Natural killer cell (primary cell): ENCODE results near the gene TMEM167A. TPM values are rescaled to one million over a fixed set of nuclear protein-coding genes. Genes with fewer than 3 reads are reported as not detected.

Source experiments
- ATAC-seq, 3 donors: fragments of 150-1000 bp in 2 of 3; fragments of 200-7000 bp in 1 of 3; cut with Tn5 transposase; 1 replicate in 1 of 3; 2 replicates in 2 of 3; pipeline ENCODE4 v1.10.0; 2021; ENCODE audit warnings: mild to moderate bottlenecking in 2 of 3, moderate library complexity in 2 of 3
- DNase-seq, 2 donors: peaks; one replicate each; pipeline versions ENCODE4 v3.0.0 to v3.0.0-alpha.2; 2013 to 2021; ENCODE audit warnings: mixed read lengths in 1 of 2
- H3K27ac ChIP-seq: one replicate; pipeline ENCODE4 v1.5.1; 2013; ENCODE audit warnings: mild to moderate bottlenecking, low read length
- H3K27me3 ChIP-seq: one replicate; pipeline ENCODE4 v1.6.1; 2013; ENCODE audit warnings: low read length; ENCODE audit not compliant: control insufficient read depth, insufficient read depth
- H3K36me3 ChIP-seq: one replicate; pipeline ENCODE4 v1.6.1; 2013; ENCODE audit warnings: low read length; ENCODE audit not compliant: control insufficient read depth, insufficient read depth
- H3K4me1 ChIP-seq: one replicate; pipeline ENCODE4 v1.6.1; 2013; ENCODE audit warnings: low read length; ENCODE audit not compliant: control insufficient read depth, insufficient read depth
- H3K4me3 ChIP-seq: one replicate; pipeline ENCODE4 v1.5.1; 2013; ENCODE audit warnings: low read length
- H3K9me3 ChIP-seq: one replicate; pipeline ENCODE4 v1.6.1; 2013; ENCODE audit warnings: low read length; ENCODE audit not compliant: control insufficient read depth, insufficient read depth
- H3K27ac Mint-ChIP-seq, 2 donors: one replicate each; pipeline ENCODE4 v1.8.0; 2022; ENCODE audit warnings: mild to moderate bottlenecking in 2 of 2, mixed read lengths in 2 of 2, moderate library complexity in 1 of 2
- H3K27me3 Mint-ChIP-seq, 2 donors: one replicate each; pipeline ENCODE4 v1.8.0; 2022; ENCODE audit warnings: low read depth in 2 of 2, mixed read lengths in 2 of 2
- H3K36me3 Mint-ChIP-seq: one replicate; pipeline ENCODE4 v1.8.0; 2022; ENCODE audit warnings: mixed read lengths
- H3K4me1 Mint-ChIP-seq, 2 donors: one replicate each; pipeline ENCODE4 v1.8.0; 2022; ENCODE audit warnings: mixed read lengths in 2 of 2
- H3K4me3 Mint-ChIP-seq: one replicate; pipeline ENCODE4 v1.8.0; 2022; ENCODE audit warnings: mild to moderate bottlenecking, moderate library complexity, mixed read lengths
- H3K9me3 Mint-ChIP-seq, 2 donors: one replicate each; pipeline ENCODE4 v1.8.0; 2022; ENCODE audit warnings: mixed read lengths in 2 of 2
- CTCF ChIP-seq: fragments of 200-600 bp; IDR thresholded peaks from one replicate; pipeline ENCODE4 v1.8.0; 2022; ENCODE audit warnings: antibody characterized with exemption
- WGBS: methylation state at CpG from one replicate; pipeline ENCODE4 v1.1.7; 2013; ENCODE audit warnings: missing lambda C conversion rate; ENCODE audit not compliant: insufficient coverage; 5-methylcytosine and 5-hydroxymethylcytosine counted together
- intact Hi-C: fragments of 100-400 bp; cut with micrococcal nuclease; formaldehyde crosslinking; loops from one replicate; pipeline ENCODE4 v1.14.2; 2022
- total RNA-seq, 4 donors: library from RNA; stranded (reverse); fragments of 120-200 nt in 1 of 4; gene quantifications; one replicate each; pipeline versions ENCODE4 v1.2.3 to v1.2.4, GENCODE V29; 2013 to 2022

TMEM167A gene
- total RNA-seq: 10 to 100 TPM; 42.0 to 45.3 (median 44.2) TPM
- total RNA-seq (2013): 48.9 TPM

- peak within 1 kb of the TSS; percentile 67 for H3K4me3 ChIP-seq
Observed at GRCh38 chr5:83076742-83077661, at the start of gene TMEM167A, which contains the start of gene XRCC4. Gene TMEM167A (minus strand): TSS chr5:83077394. CDS start chr5:83077323, 71 bp downstream. Gene XRCC4 (plus strand): TSS chr5:83077547. CDS start chr5:83104920, 27,373 bp downstream.

GRCh38 chr5:83126501-83126900, 49.3 kb upstream of the TMEM167A start:
- Histone ChIP-seq H3K4me3 (no peak overlapping the region), H3K27ac (no peak overlapping the region), H3K4me1 (no peaks in the 10 kb centered on the region), H3K9me3 (no peaks in the 10 kb centered on the region), H3K36me3 (no peaks in the 10 kb centered on the region), H3K27me3 (no peaks in the 10 kb centered on the region)
- H3K4me3 Mint-ChIP-seq: no peak overlapping the region
- H3K36me3 Mint-ChIP-seq: no peaks in the 10 kb centered on the region
- H3K27ac Mint-ChIP-seq: no peak overlapping the region
- WGBS: 97% methylated on average over 2 of the region's 2 CpGs
- DNase-seq: no peak
- H3K4me1 Mint-ChIP-seq: peaks cover 0 to 5% of the 10 kb centered on the region in 2 donors
- intact Hi-C loops: no loop called here
- peaks cover 3 to 7% of the 10 kb centered on the region in 2 donors for H3K9me3 Mint-ChIP-seq
- H3K27me3 Mint-ChIP-seq: no peaks in the 10 kb centered on the region
- no peak for TF ChIP-seq CTCF
- ATAC-seq: no peak

More at GRCh38 chr5:83076742-83077661, at the start of gene TMEM167A, which contains the start of gene XRCC4:
- under 1% methylated on average over 44 of the region's 44 CpGs for WGBS
- no peaks in the 10 kb centered on the region for H3K27me3 Mint-ChIP-seq
- TF ChIP-seq CTCF: no peak
- Histone ChIP-seq H3K27me3 (no peaks in the 10 kb centered on the region), H3K9me3 (no peaks in the 10 kb centered on the region), H3K36me3 (no peaks in the 10 kb centered on the region), H3K27ac (peak within 1 kb of the TSS; percentile 80), H3K4me1 (peaks cover 6% of the 10 kb centered on the region)
- ATAC-seq (peak; percentile 98 to 99 (median 98)), DNase-seq (peak; percentile 87 to 97)
- H3K4me1 Mint-ChIP-seq: peaks cover 55 to 59% of the 10 kb centered on the region in 2 donors
- H3K4me3 Mint-ChIP-seq: peak within 1 kb of the TSS; percentile 99
- no peaks in the 10 kb centered on the region for H3K36me3 Mint-ChIP-seq
- no peaks in the 10 kb centered on the region for H3K9me3 Mint-ChIP-seq
- intact Hi-C loops: loop anchor here (5.0 to 10.0 kb wide), 2 partner anchors 802 to 1775 kb away; partner anchors contain the start of genes RPS23 and ZCCHC9
- H3K27ac Mint-ChIP-seq: peak within 1 kb of the TSS; percentile 98 to 99

- 100% methylated on average over 6 of the region's 7 CpGs for WGBS
- Histone ChIP-seq H3K9me3 (no peaks in the 10 kb centered on the region), H3K4me3 (no peak overlapping the region), H3K27ac (no peak overlapping the region), H3K36me3 (no peaks in the 10 kb centered on the region), H3K27me3 (no peaks in the 10 kb centered on the region), H3K4me1 (no peaks in the 10 kb centered on the region)
- H3K4me1 Mint-ChIP-seq: no peaks in the 10 kb centered on the region
- ATAC-seq: no peak
- intact Hi-C loops: no loop called here
- peaks cover 0 to 2% of the 10 kb centered on the region in 2 donors for H3K9me3 Mint-ChIP-seq
- H3K27me3 Mint-ChIP-seq: no peaks in the 10 kb centered on the region
- no peak for DNase-seq
- no peak for TF ChIP-seq CTCF
- H3K27ac Mint-ChIP-seq: no peak overlapping the region
- no peaks in the 10 kb centered on the region for H3K36me3 Mint-ChIP-seq
- no peak overlapping the region for H3K4me3 Mint-ChIP-seq
Observed at GRCh38 chr5:83125560-83125959, 48.4 kb upstream of the TMEM167A start.
